Brain microvascular endothelial cell (primary cell): ENCODE results near the gene KAT6B.
"Not testable (repeated sequence)": the region's sequence is repeated elsewhere in the genome, so short reads cannot be mapped to it uniquely, and the experiment has no call there.

ENCODE experiments used
- DNase-seq: peaks from one replicate; pipeline ENCODE4 v3.0.0-alpha.2; 2020
- H3K27ac ChIP-seq: fragments of 250-450 bp; sonication (Bioruptor Pico); 2 replicates; pipeline ENCODE4 v1.5.1; 2020; ENCODE audit warnings: mild to moderate bottlenecking, moderate library complexity
- H3K27me3 ChIP-seq: fragments of 250-450 bp; sonication (Bioruptor Pico); replicated peaks from 2 replicates; pipeline ENCODE4 v1.5.1; 2020; ENCODE audit warnings: mild to moderate bottlenecking
- H3K36me3 ChIP-seq: fragments of 250-450 bp; sonication (Bioruptor Pico); replicated peaks from 2 replicates; pipeline ENCODE4 v1.5.1; 2020; ENCODE audit warnings: mild to moderate bottlenecking
- H3K4me3 ChIP-seq: 2 replicates; pipeline ENCODE4 v1.5.1; 2011; ENCODE audit warnings: low read depth, mild to moderate bottlenecking, control low read depth, low read length, moderate library complexity
- in situ Hi-C: cut with HindIII; loops from 2 replicates; pipeline ENCODE4 v1.10.0; 2017; ENCODE audit warnings: low sequenced_read_pairs, low pct_ligation_motif_present
- TF ChIP-seq, protein P1 (sequence below): IDR thresholded peaks from 2 replicates; pipeline ENCODE4 v1.5.1; 2011; ENCODE audit warnings: low read depth, mild to moderate bottlenecking, moderate library complexity, low read length, control low read depth, inconsistent platforms; ENCODE audit errors: missing control alignments

The KAT6B gene

DNA sequence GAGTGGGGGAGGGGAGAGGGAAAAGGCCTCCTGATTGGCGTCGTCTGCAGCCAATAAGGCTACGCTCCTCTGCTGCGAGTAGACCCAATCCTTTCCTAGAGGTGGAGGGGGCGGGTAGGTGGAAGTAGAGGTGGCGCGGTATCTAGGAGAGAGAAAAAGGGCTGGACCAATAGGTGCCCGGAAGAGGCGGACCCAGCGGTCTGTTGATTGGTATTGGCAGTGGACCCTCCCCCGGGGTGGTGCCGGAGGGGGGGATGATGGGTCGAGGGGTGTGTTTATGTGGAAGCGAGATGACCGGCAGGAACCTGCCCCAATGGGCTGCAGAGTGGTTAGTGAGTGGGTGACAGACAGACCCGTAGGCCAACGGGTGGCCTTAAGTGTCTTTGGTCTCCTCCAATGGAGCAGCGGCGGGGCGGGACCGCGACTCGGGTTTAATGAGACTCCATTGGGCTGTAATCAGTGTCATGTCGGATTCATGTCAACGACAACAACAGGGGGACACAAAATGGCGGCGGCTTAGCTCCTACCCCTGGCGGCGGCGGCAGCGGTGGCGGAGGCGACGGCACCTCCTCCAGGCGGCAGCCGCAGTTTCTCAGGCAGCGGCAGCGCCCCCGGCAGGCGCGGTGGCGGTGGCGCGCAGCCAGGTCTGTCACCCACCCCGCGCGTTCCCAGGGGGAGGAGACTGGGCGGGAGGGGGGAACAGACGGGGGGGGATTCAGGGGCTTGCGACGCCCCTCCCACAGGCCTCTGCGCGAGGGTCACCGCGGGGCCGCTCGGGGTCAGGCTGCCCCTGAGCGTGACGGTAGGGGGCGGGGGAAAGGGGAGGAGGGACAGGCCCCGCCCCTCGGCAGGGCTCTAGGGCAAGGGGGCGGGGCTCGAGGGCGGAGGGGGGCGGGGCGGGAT is at the start of gene KAT6B:
Gene KAT6B, plus strand, starts transcription at position 459 of the 903 bp plus-strand sequence. CDS start 16,258 bp downstream, outside the sequence.
- in situ Hi-C loops = no loop called here
- TF ChIP-seq, protein P1, sequence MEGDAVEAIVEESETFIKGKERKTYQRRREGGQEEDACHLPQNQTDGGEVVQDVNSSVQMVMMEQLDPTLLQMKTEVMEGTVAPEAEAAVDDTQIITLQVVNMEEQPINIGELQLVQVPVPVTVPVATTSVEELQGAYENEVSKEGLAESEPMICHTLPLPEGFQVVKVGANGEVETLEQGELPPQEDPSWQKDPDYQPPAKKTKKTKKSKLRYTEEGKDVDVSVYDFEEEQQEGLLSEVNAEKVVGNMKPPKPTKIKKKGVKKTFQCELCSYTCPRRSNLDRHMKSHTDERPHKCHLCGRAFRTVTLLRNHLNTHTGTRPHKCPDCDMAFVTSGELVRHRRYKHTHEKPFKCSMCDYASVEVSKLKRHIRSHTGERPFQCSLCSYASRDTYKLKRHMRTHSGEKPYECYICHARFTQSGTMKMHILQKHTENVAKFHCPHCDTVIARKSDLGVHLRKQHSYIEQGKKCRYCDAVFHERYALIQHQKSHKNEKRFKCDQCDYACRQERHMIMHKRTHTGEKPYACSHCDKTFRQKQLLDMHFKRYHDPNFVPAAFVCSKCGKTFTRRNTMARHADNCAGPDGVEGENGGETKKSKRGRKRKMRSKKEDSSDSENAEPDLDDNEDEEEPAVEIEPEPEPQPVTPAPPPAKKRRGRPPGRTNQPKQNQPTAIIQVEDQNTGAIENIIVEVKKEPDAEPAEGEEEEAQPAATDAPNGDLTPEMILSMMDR = no peak
- H3K4me3 ChIP-seq = peak within 1 kb of the TSS; percentile 86

DNA sequence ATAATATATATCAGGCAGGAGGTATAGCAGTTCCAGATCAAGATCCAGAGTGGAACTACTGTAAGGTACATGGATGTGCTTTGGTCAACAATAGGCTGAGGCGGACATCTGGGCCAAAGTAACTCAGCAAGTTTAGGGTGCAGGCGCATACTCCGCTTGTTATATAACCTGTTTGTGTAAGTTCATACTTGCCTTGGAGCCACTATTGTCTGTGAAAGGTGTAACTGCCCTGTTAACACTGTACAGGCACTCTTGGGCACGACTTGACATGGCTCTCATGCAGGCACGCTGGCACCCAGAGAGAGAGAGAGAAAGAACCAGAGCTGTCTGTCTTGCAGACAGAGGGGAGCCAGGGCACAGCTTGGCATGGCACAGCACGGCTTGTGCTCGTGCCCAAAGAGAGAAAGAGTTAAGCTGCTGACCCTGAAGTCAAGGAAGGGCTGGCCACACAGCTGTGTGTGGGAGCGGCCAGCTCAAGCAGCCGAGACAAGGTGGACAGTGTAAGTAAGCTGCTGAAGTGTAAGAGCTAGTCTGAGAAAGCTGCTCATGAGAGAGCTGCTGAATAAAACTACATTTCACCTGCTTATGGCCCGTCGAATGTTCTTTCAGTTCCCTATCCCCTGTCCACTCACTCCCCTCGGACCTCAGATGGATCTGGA is 47.8 kb upstream of the KAT6B start:
- DNase-seq = no peak
- Histone ChIP-seq H3K36me3 (no peaks in the 10 kb centered on the region), H3K27me3 (no peaks in the 10 kb centered on the region), H3K27ac (no peak overlapping the region), H3K4me3 (no peak overlapping the region)
- TF ChIP-seq, protein P1 = no peak
- in situ Hi-C loops = no loop called here

More for the DNA sequence above, at the start of gene KAT6B:
- H3K27me3 ChIP-seq = no peaks in the 10 kb centered on the region
- DNase-seq = peak; percentile 100
- peak within 1 kb of the TSS; percentile 99 for H3K27ac ChIP-seq
- H3K36me3 ChIP-seq = no peaks in the 10 kb centered on the region

DNA sequence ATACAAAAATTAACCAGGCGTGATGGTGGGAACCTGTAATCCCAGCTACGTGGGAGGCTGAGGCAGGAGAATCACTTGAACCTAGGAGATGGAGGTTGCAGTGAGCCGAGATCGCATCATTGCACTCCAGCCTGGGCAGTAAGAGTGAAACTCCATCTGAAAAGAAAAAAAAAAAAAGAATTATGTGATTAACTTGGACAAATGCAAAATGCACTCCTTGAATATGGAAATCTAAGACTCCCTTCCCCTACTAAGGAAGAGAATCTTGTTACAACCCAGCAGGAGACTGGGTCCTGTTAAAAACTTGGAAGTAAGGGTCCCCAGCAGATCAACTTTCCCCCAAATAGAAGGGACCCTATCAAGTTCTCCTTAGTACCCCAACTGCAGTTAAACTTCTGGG is 44.5 kb upstream of the KAT6B start:
- H3K27ac ChIP-seq, H3K4me3 ChIP-seq, in situ Hi-C loops, H3K27me3 ChIP-seq, DNase-seq, H3K36me3 ChIP-seq: not testable (repeated sequence)

DNA sequence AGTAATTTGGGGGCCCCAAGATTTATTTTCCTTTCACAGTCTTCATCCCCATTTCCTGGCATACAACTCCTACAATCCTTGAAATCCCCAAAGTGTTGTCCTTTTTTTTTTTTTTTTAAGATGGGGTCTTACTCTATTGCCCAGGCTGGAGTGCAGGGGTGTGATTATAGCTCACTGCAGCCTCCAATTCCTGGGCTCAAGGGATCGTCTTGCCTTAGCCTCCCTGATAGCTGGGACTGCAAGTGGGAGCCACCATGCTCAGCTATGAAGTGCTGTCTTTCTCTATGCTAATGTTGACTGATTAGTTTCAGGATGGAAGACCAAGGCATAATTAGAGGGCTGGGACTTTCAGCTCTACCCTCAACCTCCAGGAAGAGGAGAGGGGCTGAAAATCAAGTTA is 41.9 kb upstream of the KAT6B start:
- in situ Hi-C loops = no loop called here
- no peak for DNase-seq
- no peaks in the 10 kb centered on the region for H3K36me3 ChIP-seq
- H3K4me3 ChIP-seq = no peak overlapping the region
- H3K27me3 ChIP-seq = no peaks in the 10 kb centered on the region
- H3K27ac ChIP-seq = no peak overlapping the region
- TF ChIP-seq, protein P1 = no peak

DNA sequence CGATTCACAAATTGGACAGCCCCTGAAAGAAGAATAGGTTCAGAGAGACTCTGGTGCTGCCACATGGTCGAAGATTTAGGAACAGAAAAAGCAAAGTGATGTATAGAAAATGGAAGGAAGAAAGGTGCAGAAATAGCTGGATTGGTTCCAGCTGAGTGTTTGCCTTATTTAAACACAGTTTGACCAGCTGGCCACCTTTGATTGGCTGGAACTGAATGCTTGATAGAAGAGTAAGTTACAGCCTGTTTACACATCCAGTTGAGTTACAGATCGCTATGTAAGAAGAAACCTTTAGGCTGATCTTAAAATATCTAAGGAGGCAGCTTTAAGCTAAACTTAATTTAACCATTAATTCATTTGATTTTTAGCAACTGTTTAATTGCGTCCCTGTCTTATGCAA is 40.3 kb upstream of the KAT6B start:
- H3K36me3 ChIP-seq = no peaks in the 10 kb centered on the region
- TF ChIP-seq, protein P1 = no peak
- no peak overlapping the region for H3K27ac ChIP-seq
- H3K27me3 ChIP-seq = no peaks in the 10 kb centered on the region
- in situ Hi-C loops = no loop called here
- no peak for DNase-seq
- H3K4me3 ChIP-seq = no peak overlapping the region

DNA sequence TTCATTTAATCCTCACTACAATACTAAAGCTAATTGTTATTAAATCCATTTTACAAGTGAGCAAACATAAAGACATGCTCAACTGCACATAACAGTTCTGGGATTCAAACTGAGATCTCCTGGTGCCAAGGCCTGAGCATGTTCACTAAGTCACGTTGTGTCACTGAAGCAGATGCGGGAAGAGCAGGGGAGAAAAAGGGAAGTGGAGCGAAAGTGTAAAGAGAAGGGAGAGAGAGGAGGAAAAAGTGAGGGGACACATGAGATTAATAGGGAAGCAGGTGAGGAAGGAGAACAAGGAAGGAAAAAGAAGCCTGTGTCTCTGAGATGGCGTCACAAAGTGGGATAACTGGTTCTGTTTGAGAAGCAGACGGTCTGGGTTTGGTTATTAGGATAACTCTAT is 38.9 kb upstream of the KAT6B start:
- H3K36me3 ChIP-seq = no peaks in the 10 kb centered on the region
- DNase-seq = no peak
- no peaks in the 10 kb centered on the region for H3K27me3 ChIP-seq
- H3K27ac ChIP-seq = no peak overlapping the region
- in situ Hi-C loops = no loop called here
- TF ChIP-seq, protein P1 = no peak
- H3K4me3 ChIP-seq = no peak overlapping the region

DNA sequence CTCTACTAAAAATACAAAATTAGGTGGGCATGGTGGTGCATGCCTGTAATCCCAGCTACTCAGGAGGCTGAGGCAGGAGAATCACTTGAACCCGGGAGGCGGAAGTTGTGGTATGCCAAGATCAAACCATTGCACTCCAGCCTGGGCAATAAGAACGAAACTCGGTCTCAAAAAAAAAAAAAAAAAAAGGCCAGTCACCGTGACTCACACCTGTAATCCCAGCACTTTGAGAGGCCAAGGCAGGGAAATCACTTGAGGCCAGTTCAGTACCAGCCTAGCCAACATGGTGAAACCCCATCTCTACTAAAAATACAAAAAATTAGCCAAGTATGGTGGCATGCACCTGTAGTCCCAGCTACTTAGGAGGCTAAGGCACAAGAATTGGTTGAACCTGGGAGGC is 34.4 kb upstream of the KAT6B start:
- H3K27ac ChIP-seq, in situ Hi-C loops, H3K27me3 ChIP-seq, H3K36me3 ChIP-seq, H3K4me3 ChIP-seq, DNase-seq: not testable (repeated sequence)
